ELR (cell line): ENCODE measurements around the gene RPL23.
A peak's percentile ranks its signal among the peaks of the same experiment; 100 is the strongest.

ENCODE experiments used
- DNase-seq: peaks from one replicate; pipeline ENCODE4 v3.0.0-alpha.2; 2015; ENCODE audit warnings: low read depth

Gene RPL23

GRCh38 chr17:38883592-38884526 lies 30.3 kb upstream of the RPL23 start:
- DNase-seq = no peak

DNA sequence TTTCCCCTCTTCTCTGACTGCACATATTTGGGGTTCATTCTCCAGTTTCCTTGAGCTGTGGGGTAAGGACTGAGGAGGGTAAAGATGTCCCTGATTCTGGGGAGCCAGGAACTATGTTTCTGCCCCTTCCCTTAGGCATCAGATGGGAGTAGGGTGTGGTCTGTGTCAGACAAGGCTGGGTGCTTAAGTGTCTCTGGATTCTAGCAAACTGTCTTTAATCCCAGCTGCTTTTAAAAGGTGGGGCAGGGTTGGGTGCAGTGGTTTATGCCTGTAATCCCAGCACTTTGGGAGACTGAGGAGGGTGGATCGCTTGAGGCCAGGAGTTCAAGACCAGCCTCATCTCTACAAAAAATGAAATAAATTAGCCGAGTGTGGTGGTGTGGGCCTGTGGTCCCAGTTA lies 29.3 kb upstream of the RPL23 start:
- DNase-seq = no peak

- DNase-seq = no peak
These were observed 28.2 kb upstream of the RPL23 start for GRCh38 chr17:38881600-38882191.

DNA sequence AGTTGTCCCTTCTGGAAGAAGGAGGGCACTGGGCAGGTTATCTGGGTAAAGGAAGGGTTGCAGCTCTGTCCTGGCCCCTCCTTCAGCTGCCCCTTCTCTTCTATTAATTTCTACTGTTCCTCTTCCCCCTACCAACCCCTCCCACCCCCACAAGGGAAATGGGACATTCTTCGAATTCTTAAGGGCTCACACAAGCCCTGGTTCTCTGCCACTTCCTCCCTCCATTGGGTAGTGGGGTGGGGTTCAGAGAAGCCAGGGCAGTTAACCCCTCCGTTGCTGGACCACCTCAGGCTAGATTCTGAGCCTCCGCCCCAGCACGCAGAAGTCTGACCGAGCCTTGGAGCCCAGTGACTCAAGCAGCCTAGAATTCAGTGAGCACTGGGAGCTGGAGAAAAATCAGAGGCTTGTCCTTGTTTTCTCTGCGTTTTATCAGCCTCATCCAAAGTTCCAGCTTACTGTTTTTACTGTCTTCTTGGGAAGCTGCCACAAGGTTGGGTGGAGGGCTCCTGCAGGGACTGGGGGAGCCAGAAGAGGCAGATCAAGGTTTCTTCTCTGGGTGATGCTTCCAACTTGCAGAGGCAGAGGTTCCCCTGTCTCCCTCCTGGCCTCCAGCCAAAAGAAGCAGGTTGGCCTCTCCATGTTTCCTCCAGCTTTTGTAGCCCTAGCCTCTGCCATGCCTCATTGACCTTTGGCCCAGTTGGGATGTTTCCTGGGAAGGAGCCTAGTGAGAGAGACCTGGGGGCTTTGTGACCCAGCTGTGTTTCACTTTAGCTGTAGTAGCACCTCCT lies 26.6 kb upstream of the RPL23 start:
- peak; percentile 98 for DNase-seq

- DNase-seq = no peak
These were observed 23.8 kb upstream of the RPL23 start for GRCh38 chr17:38877130-38877851.

DNA sequence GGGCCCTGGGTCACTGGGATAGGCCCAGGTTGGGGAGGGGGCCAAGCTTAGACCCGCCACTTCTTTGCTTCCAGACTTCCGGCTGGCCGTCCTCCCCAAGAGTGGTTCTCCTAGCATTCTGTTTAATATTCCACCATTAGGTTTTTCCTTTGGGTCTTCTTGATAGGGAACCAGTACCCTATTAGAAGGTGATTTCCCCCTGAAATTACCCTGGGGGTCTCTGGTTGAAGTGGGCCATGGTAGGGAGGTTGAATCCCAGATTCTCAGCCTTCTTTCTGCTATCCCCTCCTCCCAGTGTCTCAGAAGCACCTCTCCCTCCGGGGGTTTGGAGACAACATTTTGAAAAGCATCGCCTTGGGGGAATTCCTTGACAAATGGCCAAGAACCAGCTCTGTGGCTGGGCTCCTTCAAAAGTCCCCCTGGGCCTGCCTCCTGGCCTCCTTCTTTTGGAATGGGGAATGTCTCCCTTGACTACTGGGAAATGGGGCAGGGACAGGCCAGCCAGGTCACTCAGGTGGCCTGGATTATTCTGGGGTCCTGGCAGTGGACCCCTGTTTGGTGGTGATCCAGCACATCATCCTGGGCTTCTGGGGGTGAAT lies 22.1 kb upstream of the RPL23 start:
- peak; percentile 63 for DNase-seq

- no peak for DNase-seq
These were observed 21.2 kb upstream of the RPL23 start for GRCh38 chr17:38874505-38875400.

DNA sequence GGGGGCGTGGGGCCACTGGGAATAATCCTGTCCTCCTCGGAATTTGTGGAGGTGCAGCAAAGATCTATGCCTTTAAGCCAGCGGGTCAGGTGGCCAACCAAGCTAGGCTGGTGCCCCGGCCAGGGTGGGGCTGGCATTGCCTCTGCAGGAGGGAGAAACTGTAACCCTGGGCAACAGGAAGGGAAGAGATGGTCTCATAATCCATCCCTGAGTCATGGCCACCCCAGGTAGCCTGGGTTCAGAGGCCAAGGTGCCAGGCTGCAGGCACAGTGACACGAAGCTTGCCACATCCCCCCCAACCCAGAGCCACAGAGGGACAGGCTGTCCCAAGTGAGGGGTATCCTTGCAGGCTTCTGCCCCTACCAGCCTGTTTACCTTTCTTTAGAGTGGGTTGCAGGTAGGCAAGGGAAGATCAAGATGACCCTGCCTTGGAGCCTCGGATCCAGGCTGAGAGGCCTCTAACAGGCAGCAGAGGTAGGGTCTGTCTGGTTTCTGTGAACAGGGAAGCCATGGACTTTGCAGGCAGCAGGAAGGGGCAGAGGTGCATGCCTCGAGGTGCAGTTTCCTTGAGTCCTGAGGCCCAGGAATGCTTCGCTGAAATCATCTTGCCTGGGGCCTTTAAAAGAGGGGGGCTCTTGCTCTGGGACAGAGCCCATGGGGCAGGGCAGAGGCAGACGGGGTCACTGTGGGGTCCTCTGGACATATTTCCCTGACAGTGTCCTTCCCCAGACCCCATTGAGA lies 20.3 kb upstream of the RPL23 start:
- DNase-seq = peak; percentile 52

- DNase-seq = no peak
These were observed 19.3 kb upstream of the RPL23 start for GRCh38 chr17:38872671-38873385.

DNA sequence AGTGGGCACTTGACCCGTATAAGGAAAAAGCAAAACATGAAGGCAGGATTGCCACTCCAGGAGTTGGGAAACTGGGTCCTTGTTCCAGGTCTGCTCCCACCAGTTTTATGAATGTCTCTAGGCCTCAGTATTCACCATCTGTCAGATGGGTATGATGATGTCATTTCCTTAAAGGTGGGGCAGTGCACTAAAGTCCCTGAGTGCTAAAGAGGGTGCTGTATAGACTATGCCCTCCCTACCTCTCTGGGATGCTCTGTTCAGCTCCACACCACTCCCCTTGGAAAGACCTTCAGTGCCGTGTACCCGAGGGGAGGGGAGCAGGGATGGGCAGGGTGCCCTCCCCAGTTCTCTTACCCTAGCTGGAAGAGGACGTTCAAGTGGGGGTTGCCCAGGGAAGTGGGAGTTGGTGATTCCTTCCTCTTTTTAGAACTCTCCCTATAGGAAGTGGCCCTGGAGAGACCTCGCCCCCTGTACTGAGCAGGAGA lies 18.5 kb upstream of the RPL23 start:
- no peak for DNase-seq

DNA sequence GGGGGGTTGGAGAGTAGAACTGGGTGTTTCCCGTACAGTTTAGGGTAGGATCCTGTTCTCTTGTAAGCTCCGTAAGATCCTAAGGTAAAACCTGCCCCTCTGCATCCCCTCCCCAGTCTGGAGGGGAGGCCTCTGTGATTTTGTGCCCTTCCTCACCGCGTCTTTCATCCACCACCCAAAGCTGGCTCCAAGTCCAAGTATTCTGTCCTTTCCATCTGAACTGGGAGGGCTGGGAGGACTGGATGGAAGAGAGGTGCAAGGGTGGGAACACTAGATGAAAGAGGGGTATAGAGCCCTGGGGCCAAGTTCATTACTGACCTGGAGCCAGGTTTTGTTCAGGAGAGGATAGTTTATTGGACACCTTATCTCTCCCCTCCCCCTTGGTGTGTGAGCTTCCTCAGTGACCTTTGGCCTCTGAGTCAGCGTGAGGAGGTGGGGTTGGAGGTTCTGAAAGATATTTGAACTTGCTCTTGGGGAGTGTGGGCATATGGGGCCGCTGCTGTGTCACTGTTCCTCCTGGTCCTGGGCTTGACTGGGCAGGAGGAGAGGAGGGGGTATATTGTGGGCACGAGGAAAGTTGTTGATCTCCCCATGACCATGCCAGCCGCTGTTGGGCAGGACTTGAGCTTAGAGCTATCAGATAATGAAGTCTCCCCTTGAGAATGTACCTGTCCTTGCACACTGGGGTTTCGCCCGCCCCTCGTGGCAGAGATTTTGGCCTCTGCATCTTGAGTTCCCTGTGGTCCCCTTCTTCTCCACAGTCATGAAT lies 17.9 kb upstream of the RPL23 start:
- DNase-seq = peak; percentile 94

DNA sequence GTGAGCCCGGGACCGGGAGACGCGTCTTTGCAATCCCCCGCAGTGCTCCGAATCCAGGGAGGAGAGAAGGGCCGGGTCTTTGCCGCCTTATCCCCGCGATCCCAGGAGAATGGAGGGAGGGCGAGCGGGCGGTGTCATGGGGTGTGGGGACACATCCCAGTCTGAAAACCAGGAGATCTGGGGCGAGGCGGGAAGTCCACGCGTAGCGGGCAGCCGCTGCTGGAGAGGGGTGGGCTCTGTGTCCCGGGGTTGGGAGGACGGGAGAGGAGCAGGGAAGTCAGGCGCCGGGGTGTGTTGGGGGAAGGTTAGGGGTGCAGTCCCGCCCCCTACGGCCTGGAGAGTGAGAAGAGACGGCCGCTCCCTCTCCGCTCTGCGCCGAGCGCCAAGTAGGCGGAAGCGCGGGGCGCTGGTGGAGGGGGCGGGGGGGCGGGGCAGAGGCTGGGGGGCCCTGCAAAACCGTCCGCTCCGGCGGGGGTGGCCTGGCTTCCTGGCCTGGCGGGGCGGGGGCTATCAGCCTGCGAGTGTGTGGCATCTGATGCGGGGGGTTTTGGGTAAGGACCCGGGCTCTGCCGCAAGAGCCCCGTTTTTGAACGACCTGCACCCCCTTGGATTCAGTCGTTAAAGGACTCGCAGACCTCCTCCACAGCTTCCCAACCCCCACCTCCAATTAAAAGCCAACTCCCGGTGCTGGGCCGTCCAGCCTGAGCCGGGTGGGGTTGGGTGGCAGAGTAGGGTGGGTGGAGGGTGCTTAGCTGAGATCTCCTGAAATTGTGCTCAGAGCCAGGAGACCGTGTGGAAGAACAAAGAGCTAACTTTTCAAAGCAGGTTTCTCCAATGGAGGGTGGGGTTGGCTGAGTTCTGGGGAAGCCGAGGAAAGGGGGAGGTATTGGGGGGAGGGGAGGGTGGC lies 17.0 kb upstream of the RPL23 start:
- peak; percentile 81 for DNase-seq

DNA sequence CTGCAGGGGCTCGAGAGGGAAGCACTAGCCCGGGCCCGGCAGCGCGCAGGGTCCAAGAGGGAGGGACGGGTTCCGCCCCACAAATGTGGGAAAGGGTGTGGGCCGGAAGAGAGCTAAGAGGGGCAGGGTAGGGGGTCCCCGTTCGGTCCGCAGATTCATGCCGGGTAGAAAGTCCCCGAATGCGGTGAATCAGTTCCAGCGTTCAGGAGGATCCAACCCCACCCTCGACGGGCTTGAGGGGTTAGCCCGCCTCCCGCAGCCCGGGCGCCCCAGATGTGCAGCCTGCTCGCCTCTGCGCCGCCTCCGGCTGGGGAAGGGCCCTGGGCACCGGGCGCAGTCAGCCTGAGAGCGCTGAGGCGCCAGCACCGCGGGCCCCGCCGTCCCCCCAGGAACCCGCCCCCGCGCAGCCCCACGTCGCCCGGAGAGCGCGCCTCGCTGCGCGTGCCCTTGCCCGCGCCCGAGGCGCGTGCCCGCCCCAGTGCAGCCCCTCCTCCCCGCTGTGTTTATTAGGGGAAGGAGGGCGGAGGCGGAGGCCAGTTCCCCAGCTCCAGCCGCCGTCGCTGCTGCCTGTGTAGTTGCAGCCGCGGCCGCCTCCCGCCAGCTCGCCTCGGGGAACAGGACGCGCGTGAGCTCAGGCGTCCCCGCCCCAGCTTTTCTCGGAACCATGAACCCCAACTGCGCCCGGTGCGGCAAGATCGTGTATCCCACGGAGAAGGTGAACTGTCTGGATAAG lies 16.2 kb upstream of the RPL23 start, which contains the start of gene LASP1:
Gene LASP1, plus strand, starts transcription at position 533 of the 733 bp plus-strand sequence. Its CDS starts 132 bp downstream, at position 665.
- DNase-seq = peak; percentile 91

GRCh38 chr17:38868817-38869525 lies 15.4 kb upstream of the RPL23 start:
- DNase-seq = peak; percentile 89

DNA sequence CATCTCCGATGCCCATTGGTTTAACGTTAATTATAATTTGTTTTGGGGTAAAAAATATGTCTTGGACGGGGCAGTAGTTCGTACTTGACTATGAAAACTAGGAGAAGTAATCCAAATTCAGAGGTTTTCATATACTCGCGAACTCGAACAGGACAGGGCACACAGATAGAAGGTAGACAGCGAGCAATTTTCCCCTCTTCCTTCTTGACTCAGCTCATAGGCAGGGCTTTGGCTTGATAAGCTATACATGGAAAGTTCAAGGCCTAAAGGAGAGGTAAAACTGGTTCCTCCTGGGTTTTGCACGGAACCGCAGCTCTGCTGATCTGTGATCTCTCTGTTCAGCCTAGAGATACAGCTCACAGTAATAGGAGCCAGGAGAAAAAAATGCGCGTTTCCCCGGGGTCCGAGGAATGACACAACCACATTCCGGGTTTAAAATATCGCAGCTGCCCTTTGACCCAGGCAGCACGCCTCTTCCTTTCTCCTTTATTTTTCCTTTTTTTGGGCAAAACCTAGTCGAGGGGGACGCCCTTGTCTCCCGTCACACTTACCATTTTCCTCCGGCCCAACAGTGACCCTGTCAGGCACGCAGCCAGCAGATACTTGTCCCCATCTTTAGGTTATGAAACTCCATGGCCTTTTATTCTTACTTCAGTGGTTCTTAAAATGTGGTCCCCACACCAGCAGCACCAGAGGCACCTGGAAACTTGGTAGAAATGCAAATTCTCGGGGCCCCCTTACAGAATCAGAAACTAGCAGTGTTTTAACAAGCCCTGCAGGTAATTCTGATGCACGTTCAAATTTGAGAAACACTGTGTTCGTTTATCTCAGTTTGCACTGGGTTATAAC lies 14.7 kb upstream of the RPL23 start:
- DNase-seq = peak; percentile 77
